ENCODE results near the gene BAHCC1.
"Not testable (repeated sequence)": the region's sequence is repeated elsewhere in the genome, so short reads cannot be mapped to it uniquely, and the experiment has no call there.

Gene BAHCC1

GRCh38 chr17:81413497-81414135, 18.4 kb downstream of the BAHCC1 start:
- no peak for DNase-seq (ENCODE audit: low read depth)

GRCh38 chr17:81414756-81415516, 19.7 kb downstream of the BAHCC1 start:
- DNase-seq (ENCODE audit: low read depth) = no peak

- DNase-seq (ENCODE audit: low read depth) = no peak
Observed at GRCh38 chr17:81415681-81416080, 20.4 kb downstream of the BAHCC1 start.

- no peak for DNase-seq (ENCODE audit: low read depth)
Observed at GRCh38 chr17:81416612-81417011, 21.4 kb downstream of the BAHCC1 start.

GRCh38 chr17:81417049-81417878, 22.0 kb downstream of the BAHCC1 start:
- DNase-seq (ENCODE audit: low read depth) = no peak

GRCh38 chr17:81417879-81418709, 22.8 kb downstream of the BAHCC1 start:
- DNase-seq (ENCODE audit: low read depth) = no peak

GRCh38 chr17:81418710-81419318, 23.6 kb downstream of the BAHCC1 start:
- DNase-seq (ENCODE audit: low read depth) = no peak

- DNase-seq (ENCODE audit: low read depth) = no peak
Observed at GRCh38 chr17:81419319-81419885, 24.1 kb downstream of the BAHCC1 start.

GRCh38 chr17:81419886-81420768, 24.9 kb downstream of the BAHCC1 start:
- DNase-seq (ENCODE audit: low read depth) = no peak

- DNase-seq (ENCODE audit: low read depth) = no peak
Observed at GRCh38 chr17:81420769-81421462, 25.7 kb downstream of the BAHCC1 start.

- no peak for DNase-seq (ENCODE audit: low read depth)
Observed at GRCh38 chr17:81422776-81423697, 27.8 kb downstream of the BAHCC1 start.

GRCh38 chr17:81423698-81424071, 28.4 kb downstream of the BAHCC1 start:
- DNase-seq (ENCODE audit: low read depth) = no peak

GRCh38 chr17:81424151-81425017, 29.1 kb downstream of the BAHCC1 start:
- DNase-seq (ENCODE audit: low read depth) = no peak

- not testable (repeated sequence) for DNase-seq (ENCODE audit: low read depth)
Observed at GRCh38 chr17:81425041-81425440, 29.8 kb downstream of the BAHCC1 start.

GRCh38 chr17:81425716-81426392, 30.6 kb downstream of the BAHCC1 start:
- DNase-seq (ENCODE audit: low read depth) = not testable (repeated sequence)

- DNase-seq (ENCODE audit: low read depth) = no peak
Observed at GRCh38 chr17:81426393-81427172, 31.3 kb downstream of the BAHCC1 start.

Data from stimulated activated CD8-positive, alpha-beta memory T cell treated with anti-CD3 and anti-CD28 coated beads, Interleukin-7, amount 100 ng/mL, for 24 hours (primary cell).